Astrocyte of the cerebellum (primary cell): ENCODE results near the gene MSI2.

Source experiments
- DNase-seq: peaks from one replicate; pipeline ENCODE4 v3.0.0-alpha.2; 2011; ENCODE audit warnings: low read depth
- H3K4me3 ChIP-seq: 2 replicates; pipeline ENCODE4 v1.5.1; 2011; ENCODE audit warnings: mild to moderate bottlenecking, low read depth, low read length, moderate library complexity
- CTCF ChIP-seq: IDR thresholded peaks from 2 replicates; pipeline ENCODE4 v1.5.1; 2012; ENCODE audit warnings: low read length, low read depth, moderate library complexity, mild to moderate bottlenecking; ENCODE audit errors: missing control alignments
- in situ Hi-C: cut with HindIII; loops from 2 replicates; pipeline ENCODE4 v1.10.0; 2017; ENCODE audit warnings: low sequenced_read_pairs

MSI2 gene

GRCh38 chr17:57584050-57584551 lies 327.8 kb downstream of the MSI2 start:
- in situ Hi-C loops: no loop called here
- no peak for TF ChIP-seq CTCF
- no peak overlapping the region for H3K4me3 ChIP-seq
- no peak for DNase-seq

GRCh38 chr17:57585341-57586195 lies 329.2 kb downstream of the MSI2 start:
- H3K4me3 ChIP-seq: no peak overlapping the region
- in situ Hi-C loops: no loop called here
- DNase-seq: no peak
- TF ChIP-seq CTCF: no peak

GRCh38 chr17:57586196-57586740 lies 329.9 kb downstream of the MSI2 start:
- no peak for TF ChIP-seq CTCF
- in situ Hi-C loops: no loop called here
- DNase-seq: no peak

GRCh38 chr17:57586742-57587141 lies 330.4 kb downstream of the MSI2 start:
- in situ Hi-C loops: no loop called here
- no peak for TF ChIP-seq CTCF
- H3K4me3 ChIP-seq: no peak overlapping the region
- no peak for DNase-seq

More at GRCh38 chr17:57586196-57586740, 329.9 kb downstream of the MSI2 start:
- H3K4me3 ChIP-seq: no peak overlapping the region

- TF ChIP-seq CTCF: no peak
- no peak overlapping the region for H3K4me3 ChIP-seq
- DNase-seq: no peak
- in situ Hi-C loops: no loop called here
Measured at GRCh38 chr17:57587193-57587969, 331.1 kb downstream of the MSI2 start.

GRCh38 chr17:57588086-57588485 lies 331.8 kb downstream of the MSI2 start:
- no peak overlapping the region for H3K4me3 ChIP-seq
- TF ChIP-seq CTCF: no peak
- DNase-seq: no peak
- in situ Hi-C loops: no loop called here
